H1 (cell line): ENCODE measurements around the gene CCDC73. TPM values are rescaled to one million over a fixed set of nuclear protein-coding genes. Genes with fewer than 3 reads are reported as not detected.

ENCODE experiments used
- CTCF ChIA-PET: fragments of 300-600 bp; sonication (Branson Sonifier 250); formaldehyde crosslinking; loops from one replicate; lab custom pipeline; 2021; ENCODE audit not compliant: partially characterized antibody; lab: Charles Lee
- POLR2A ChIA-PET: fragments of 300-600 bp; sonication (Branson Sonifier 250); formaldehyde crosslinking; loops from one replicate; lab custom pipeline; 2021; ENCODE audit warnings: inconsistent platforms; ENCODE audit not compliant: partially characterized antibody; lab: Charles Lee
- DNase-seq, 2 experiments: peaks; one replicate each; pipeline versions ENCODE4 v3.0.0 to v3.0.0-alpha.2; 2010 to 2022; ENCODE audit warnings: low spot score in 2 of 2, low read depth in 1 of 2, mixed read lengths in 1 of 2
- FAIRE-seq: peaks from 2 replicates; lab custom pipeline; 2011; peaks lifted over from hg19 to GRCh38; lab: Jason Lieb, UNC
- H2AFZ ChIP-seq: 2 replicates; pipeline ENCODE4 v1.8.1; 2012; ENCODE audit warnings: low read length, inconsistent platforms
- H2AK5ac ChIP-seq: 2 replicates; pipeline ENCODE4 v1.6.1; 2013; ENCODE audit warnings: low read depth, low read length
- H2BK120ac ChIP-seq: replicated peaks from 2 replicates; pipeline ENCODE3; 2013; ENCODE audit warnings: low read depth, low read length, inconsistent platforms
- H2BK12ac ChIP-seq: 2 replicates; pipeline ENCODE4 v1.6.1; 2013; ENCODE audit warnings: low read depth, low read length
- H2BK15ac ChIP-seq: 2 replicates; pipeline ENCODE4 v1.6.1; 2013; ENCODE audit warnings: low read length
- H2BK20ac ChIP-seq: 2 replicates; pipeline ENCODE4 v1.6.1; 2013; ENCODE audit warnings: low read length
- H2BK5ac ChIP-seq: 2 replicates; pipeline ENCODE4 v1.6.1; 2013; ENCODE audit warnings: low read depth, low read length
- H3K14ac ChIP-seq: 2 replicates; pipeline ENCODE4 v1.6.1; 2013; ENCODE audit warnings: inconsistent platforms; ENCODE audit not compliant: insufficient read length
- H3K18ac ChIP-seq: 2 replicates; pipeline ENCODE4 v1.6.1; 2013; ENCODE audit warnings: low read length; ENCODE audit errors: extremely low read depth
- H3K23ac ChIP-seq: 2 replicates; pipeline ENCODE4 v1.6.1; 2013; ENCODE audit warnings: inconsistent platforms; ENCODE audit not compliant: insufficient read length
- H3K23me2 ChIP-seq: 2 replicates; pipeline ENCODE4 v1.6.1; 2013; ENCODE audit warnings: low read depth, low read length
- H3K27ac ChIP-seq: 2 replicates; pipeline ENCODE4 v1.6.1; 2011; ENCODE audit warnings: low read depth, low read length, inconsistent platforms
- H3K27me3 ChIP-seq, 4 experiments: replicated peaks in 1 of 4; 1 replicate in 1 of 4; 2 replicates in 3 of 4; pipeline versions ENCODE4 v1.6.1 to v1.8.1; 2011 to 2013; ENCODE audit warnings: low read length in 3 of 4, mild to moderate bottlenecking in 3 of 4, inconsistent platforms in 2 of 4, mixed read lengths in 2 of 4, moderate library complexity in 1 of 4; ENCODE audit not compliant: control insufficient read depth in 3 of 4, insufficient read depth in 3 of 4; ENCODE audit errors: extremely low read depth in 1 of 4
- H3K36me3 ChIP-seq, 4 experiments: 2 replicates each; pipeline versions ENCODE4 v1.6.1 to v1.8.1; 2011 to 2013; ENCODE audit warnings: mild to moderate bottlenecking in 4 of 4, low read length in 3 of 4, moderate library complexity in 2 of 4, control low read depth in 1 of 4, inconsistent platforms in 1 of 4; ENCODE audit not compliant: insufficient read depth in 4 of 4, control insufficient read depth in 2 of 4
- H3K4ac ChIP-seq: replicated peaks from 2 replicates; pipeline ENCODE3; 2013; ENCODE audit warnings: low read length, low read depth, mixed read lengths, inconsistent platforms; ENCODE audit not compliant: insufficient read length
- H3K4me1 ChIP-seq, 4 experiments: replicated peaks in 1 of 4; 1 replicate in 1 of 4; 2 replicates in 3 of 4; pipeline versions ENCODE4 v1.6.1 to v1.8.1; 2011 to 2013; ENCODE audit warnings: low read length in 3 of 4, inconsistent platforms in 2 of 4, mixed read lengths in 1 of 4; ENCODE audit not compliant: insufficient read depth in 4 of 4, control insufficient read depth in 3 of 4
- H3K4me2 ChIP-seq, 2 experiments: 2 replicates each; pipeline versions ENCODE4 v1.6.1 to v1.8.1; 2011 to 2013; ENCODE audit warnings: low read depth in 2 of 2, low read length in 2 of 2, control low read depth in 1 of 2, inconsistent platforms in 1 of 2, mild to moderate bottlenecking in 1 of 2; ENCODE audit not compliant: insufficient read depth in 1 of 2
- H3K4me3 ChIP-seq, 4 experiments: fragments of 200-600, 300-600 bp in 1 of 4; sonication (generic), shearing (Covaris generic), sonication (Bioruptor Twin) in 1 of 4; 2 replicates each; pipeline versions ENCODE4 v1.5.1 to v1.8.1; 2011 to 2016; ENCODE audit warnings: low read length in 4 of 4, low read depth in 3 of 4, control low read depth in 2 of 4, inconsistent platforms in 2 of 4, mild to moderate bottlenecking in 2 of 4, mixed read lengths in 1 of 4, moderate library complexity in 1 of 4; ENCODE audit not compliant: insufficient read depth in 2 of 4; ENCODE audit errors: extremely low read depth in 1 of 4
- H3K56ac ChIP-seq: replicated peaks from 2 replicates; pipeline ENCODE3; 2013; ENCODE audit warnings: low read depth, mild to moderate bottlenecking, mixed read lengths, low read length, inconsistent platforms; ENCODE audit not compliant: insufficient read length
- H3K79me1 ChIP-seq: 2 replicates; pipeline ENCODE4 v1.6.1; 2013; ENCODE audit warnings: low read depth, low read length, control low read depth
- H3K79me2 ChIP-seq, 2 experiments: 2 replicates each; pipeline versions ENCODE4 v1.6.1 to v1.8.1; 2012 to 2013; ENCODE audit warnings: low read length in 2 of 2, mild to moderate bottlenecking in 2 of 2, inconsistent platforms in 1 of 2; ENCODE audit not compliant: insufficient read depth in 2 of 2, control insufficient read depth in 1 of 2
- H3K9ac ChIP-seq, 4 experiments: replicated peaks in 1 of 4; 1 replicate in 1 of 4; 2 replicates in 3 of 4; pipeline versions ENCODE4 v1.6.1 to v1.8.1; 2011 to 2013; ENCODE audit warnings: low read depth in 3 of 4, low read length in 3 of 4, control low read depth in 2 of 4, mild to moderate bottlenecking in 2 of 4, moderate library complexity in 2 of 4, inconsistent platforms in 1 of 4; ENCODE audit errors: extremely low read depth in 1 of 4
- H3K9me3 ChIP-seq, 2 experiments: 2 replicates each; pipeline versions ENCODE4 v1.6.1 to v1.8.1; 2012 to 2013; ENCODE audit warnings: mild to moderate bottlenecking in 2 of 2, moderate library complexity in 2 of 2, control low read depth in 1 of 2, inconsistent platforms in 1 of 2, low read depth in 1 of 2, low read length in 1 of 2, mixed read lengths in 1 of 2; ENCODE audit not compliant: insufficient read depth in 2 of 2
- H4K20me1 ChIP-seq, 2 experiments: replicated peaks in 1 of 2; 2 replicates each; pipeline versions ENCODE3 to v1.8.1; 2011 to 2013; ENCODE audit warnings: inconsistent platforms in 2 of 2, low read length in 2 of 2, mild to moderate bottlenecking in 1 of 2; ENCODE audit not compliant: insufficient read depth in 2 of 2, control insufficient read depth in 1 of 2
- H4K5ac ChIP-seq: 2 replicates; pipeline ENCODE4 v1.6.1; 2013; ENCODE audit warnings: low read length, low read depth, mixed read lengths, inconsistent platforms; ENCODE audit not compliant: insufficient read length
- H4K8ac ChIP-seq: 2 replicates; pipeline ENCODE4 v1.8.0; 2013; ENCODE audit warnings: mild to moderate bottlenecking, moderate library complexity, low read length, inconsistent platforms; ENCODE audit not compliant: insufficient read depth; ENCODE audit errors: extremely low read depth
- H4K91ac ChIP-seq: replicated peaks from 2 replicates; pipeline ENCODE3; 2013; ENCODE audit warnings: low read length, mixed read lengths, inconsistent platforms; ENCODE audit not compliant: insufficient read length
- BACH1 ChIP-seq: IDR thresholded peaks from 2 replicates; pipeline ENCODE4 v1.6.1; 2012; ENCODE audit warnings: low read length, improper control_type of control experiment
- BCL11A ChIP-seq, 2 experiments: IDR thresholded peaks; one replicate each; pipeline ENCODE4 v1.6.1; 2011; ENCODE audit warnings: low read depth in 2 of 2, low read length in 2 of 2, mild to moderate bottlenecking in 2 of 2
- CTBP2 ChIP-seq: IDR thresholded peaks from 2 replicates; pipeline ENCODE4 v1.7.0; 2011; ENCODE audit warnings: borderline replicate concordance, mild to moderate bottlenecking, moderate library complexity, mixed read lengths, low read length; ENCODE audit not compliant: insufficient read depth, insufficient read length
- JUND ChIP-seq: IDR thresholded peaks from 2 replicates; pipeline ENCODE4 v1.6.1; 2011; ENCODE audit warnings: mild to moderate bottlenecking, improper control_type of control experiment, low read length
- KDM1A ChIP-seq: fragments of 200-600, 300-600 bp; sonication (generic); IDR thresholded peaks from 2 replicates; pipeline ENCODE4 v1.7.1; 2016; ENCODE audit warnings: mild to moderate bottlenecking, low read length, borderline replicate concordance
- NANOG ChIP-seq: IDR thresholded peaks from 2 replicates; pipeline ENCODE4 v1.6.1; 2011; ENCODE audit warnings: low read length, low read depth, mild to moderate bottlenecking, inconsistent platforms; ENCODE audit not compliant: insufficient read depth, poor library complexity, severe bottlenecking
- PHF8 ChIP-seq: fragments of 200-600 bp; sonication (generic); conservative IDR thresholded peaks from 2 replicates; pipeline ENCODE4 v1.7.1; 2012; ENCODE audit warnings: low read depth, mild to moderate bottlenecking, inconsistent platforms, low read length, moderate library complexity
- RXRA ChIP-seq: IDR thresholded peaks from 2 replicates; pipeline ENCODE4 v1.6.1; 2011; ENCODE audit warnings: low read depth, mild to moderate bottlenecking, low read length, moderate library complexity; ENCODE audit not compliant: insufficient read depth
- SP1 ChIP-seq: IDR thresholded peaks from 2 replicates; pipeline ENCODE4 v1.6.1; 2011; ENCODE audit warnings: low read depth, low read length
- SRF ChIP-seq: IDR thresholded peaks from 2 replicates; pipeline ENCODE4 v1.6.1; 2011; ENCODE audit warnings: mild to moderate bottlenecking, low read depth, low read length, moderate library complexity
- SUZ12 ChIP-seq: fragments of 200-600 bp; sonication (generic); IDR thresholded peaks from 2 replicates; pipeline ENCODE4 v1.6.1; 2012; ENCODE audit warnings: mild to moderate bottlenecking, inconsistent platforms, low read length, moderate library complexity, mixed read lengths
- TAF1 ChIP-seq: IDR thresholded peaks from 2 replicates; pipeline ENCODE4 v1.6.1; 2011; ENCODE audit warnings: mild to moderate bottlenecking, low read depth, low read length
- TAF7 ChIP-seq: optimal IDR thresholded peaks from 2 replicates; pipeline ENCODE3; 2011; ENCODE audit warnings: low read depth, mild to moderate bottlenecking, inconsistent platforms, low read length, moderate library complexity, borderline replicate concordance
- YY1 ChIP-seq: IDR thresholded peaks from 2 replicates; pipeline ENCODE4 v1.6.1; 2011; ENCODE audit warnings: low read depth, mild to moderate bottlenecking, low read length
- ZNF274 ChIP-seq: IDR thresholded peaks from 2 replicates; pipeline ENCODE4 v1.7.0; 2012; ENCODE audit warnings: low read length, borderline replicate concordance; ENCODE audit errors: extremely low read depth
- WGBS, 2 experiments: shearing (Covaris generic) in 1 of 2; methylation state at CpG; one replicate each; pipeline versions ENCODE4 v1.1.6 to v1.1.7; 2013 to 2015; ENCODE audit warnings: low lambda C conversion rate in 2 of 2, mixed read lengths in 2 of 2, inconsistent platforms in 1 of 2, low coverage in 1 of 2, missing lambda C conversion rate in 1 of 2; ENCODE audit not compliant: insufficient replicate concordance in 2 of 2, insufficient coverage in 1 of 2, insufficient read length in 1 of 2; ENCODE audit errors: extremely low coverage in 1 of 2, missing lambda C conversion rate in 1 of 2; 5-methylcytosine and 5-hydroxymethylcytosine counted together
- polyA plus RNA-seq, 7 experiments: library from polyadenylated mRNA; depleted of rRNA in 3 of 7; stranded (reverse) in 5 of 7; unstranded in 2 of 7; fragments of >200 nt in 5 of 7; fragments of 200-250 nt in 2 of 7; gene quantifications; 1 replicate in 5 of 7; 2 replicates in 1 of 7; 4 replicates in 1 of 7; pipeline versions ENCODE4 v1.2.1 to v1.2.3, GENCODE V29; 2011 to 2013; ENCODE audit warnings: missing spikeins in 2 of 7, mixed read lengths in 2 of 7
- total RNA-seq: library from RNA; stranded (reverse); fragmentation: NEBNext Ultra II Directional; extraction: Animal tissue kit (Norgen Biotek cat#: 25700); gene quantifications from 2 replicates; pipeline ENCODE4 v1.2.1, GENCODE V29; 2021

The CCDC73 gene
- total and polyA plus RNA-seq, 2 of the 8 experiments (the other 6 are each of a cell fraction or from before 2014, with no cell fraction given) = not detected

DNA sequence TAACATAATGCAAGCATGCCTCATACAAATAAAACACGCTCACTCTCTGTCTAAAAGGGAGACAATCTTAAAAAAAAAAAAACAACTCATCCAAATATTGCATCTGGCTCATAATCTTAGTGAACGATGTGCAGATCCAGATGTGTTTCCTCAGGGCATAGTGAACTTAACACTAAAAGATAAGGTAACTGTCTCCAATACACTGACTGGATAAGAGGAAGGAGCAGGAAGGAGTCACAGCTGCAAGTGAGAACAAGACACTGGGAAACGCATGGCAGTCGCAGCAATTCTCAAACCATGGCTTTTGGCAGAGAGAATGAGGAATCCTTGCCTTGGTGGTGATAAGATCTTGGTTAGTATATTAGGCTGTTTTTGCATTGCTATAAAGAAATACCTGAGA is 220.0 kb downstream of the CCDC73 start:
- Histone ChIP-seq H3K23ac (no peak overlapping the region), H3K79me1 (no peaks in the 10 kb centered on the region), H4K20me1 (no peaks in the 10 kb centered on the region), H4K8ac (no peak overlapping the region), H4K5ac (no peak overlapping the region), H3K27ac (no peak overlapping the region), H2BK12ac (no peak overlapping the region; the same call in 1 of the 2 replicates), H2BK5ac (no peak overlapping the region), H2BK20ac (no peak overlapping the region), H2BK15ac (no peak overlapping the region), H3K4me3 (no peak overlapping the region), H3K4ac (no peak overlapping the region), H2AK5ac (no peak overlapping the region), H3K14ac (no peak overlapping the region), H3K36me3 (no peaks in the 10 kb centered on the region), H2AFZ (peak overlapping the region; percentile 49; the same call in 1 of the 2 replicates), H3K4me1 (peaks cover 0 to 7% (median 4%) of the 10 kb centered on the region in 4 experiments; a peak in 5 of 7 replicates), H3K9ac (no peak overlapping the region), H3K56ac (no peak overlapping the region), H3K9me3 (no peaks in the 10 kb centered on the region), H4K91ac (no peak overlapping the region), H2BK120ac (no peak overlapping the region), H3K23me2 (0 out of 2 replicates have a peak, but pooled peaks cover 2% of the 10 kb centered on the region), H3K18ac (no peak overlapping the region), H3K27me3 (peaks cover 0 to 5% (median 3%) of the 10 kb centered on the region in 4 experiments; a peak in 3 of 7 replicates), H3K79me2 (no peaks in the 10 kb centered on the region), H3K4me2 (no peak overlapping the region)
- ChIA-PET POLR2A (interaction anchor here (1.4 kb wide), 1 partner anchor 9 kb away, joined by 3 read pairs; the partner anchor contains the start of gene EIF3M), CTCF (no interaction called here)
- no peak for FAIRE-seq
- DNase-seq = no peak
- 92% methylated on average over 4 of the region's 4 CpGs; no CpG with 5 or more reads in 1 of the 2 experiments for WGBS, 2 experiments
- TF ChIP-seq TAF1 (no peak), BACH1 (no peak), RXRA (no peak), JUND (no peak), SRF (no peak), SP1 (no peak), TAF7 (no peak), NANOG (no peak), ZNF274 (no peak), CTBP2 (no peak), PHF8 (no peak), SUZ12 (no peak), KDM1A (no peak), BCL11A (IDR thresholded peaks at IDR 0.05; ENCODE audit: low read depth in 2 of 2, low read length in 2 of 2) (no peak), YY1 (no peak)
